Lung (tissue), 12 donors: Measurements from ENCODE around the gene PDZRN4. TPM values are rescaled to one million over a fixed set of nuclear protein-coding genes. Genes with fewer than 3 reads are reported as not detected.

ENCODE experiments used
- ATAC-seq: fragments of 200-7000 bp; cut with Tn5 transposase; one replicate; pipeline ENCODE4 v1.9.1; 2020; ENCODE audit warnings: moderate number of reproducible peaks; ENCODE audit not compliant: insufficient read depth, low FRiP score
- DNase-seq, 3 donors: peaks; one replicate each; pipeline ENCODE4 v3.0.0-alpha.2; 2013 to 2017
- H3K27ac ChIP-seq, 2 donors: one replicate each; pipeline ENCODE4 v1.5.1; 2013; ENCODE audit warnings: mild to moderate bottlenecking in 2 of 2, moderate library complexity in 2 of 2, control low read depth in 1 of 2, inconsistent platforms in 1 of 2, low read depth in 1 of 2, low read length in 1 of 2
- H3K27me3 ChIP-seq, 3 donors: one replicate each; pipeline ENCODE4 v1.5.1; 2013; ENCODE audit warnings: low read length in 2 of 3; ENCODE audit not compliant: control insufficient read depth in 3 of 3, insufficient read depth in 3 of 3
- H3K36me3 ChIP-seq, 4 donors: one replicate each; pipeline ENCODE4 v1.5.1; 2013; ENCODE audit warnings: low read length in 4 of 4, mild to moderate bottlenecking in 1 of 4, moderate library complexity in 1 of 4; ENCODE audit not compliant: control insufficient read depth in 4 of 4, insufficient read depth in 4 of 4
- H3K4me1 ChIP-seq, 5 donors: one replicate each; pipeline ENCODE4 v1.5.1; 2013; ENCODE audit warnings: low read length in 5 of 5, mild to moderate bottlenecking in 2 of 5, moderate library complexity in 1 of 5; ENCODE audit not compliant: control insufficient read depth in 5 of 5, insufficient read depth in 5 of 5
- H3K4me3 ChIP-seq: one replicate; pipeline ENCODE4 v1.5.1; 2013; ENCODE audit warnings: mild to moderate bottlenecking, control low read depth, moderate library complexity
- H3K9ac ChIP-seq, 2 donors: one replicate each; pipeline ENCODE4 v1.5.1; 2013; ENCODE audit warnings: low read length in 2 of 2, control low read depth in 1 of 2; ENCODE audit not compliant: insufficient read depth in 1 of 2
- H3K9me3 ChIP-seq, 4 donors: one replicate each; pipeline ENCODE4 v1.5.1; 2013; ENCODE audit warnings: low read length in 3 of 4, mild to moderate bottlenecking in 1 of 4, moderate library complexity in 1 of 4; ENCODE audit not compliant: control insufficient read depth in 4 of 4, insufficient read depth in 3 of 4
- WGBS, 2 donors: extraction: QIAGEN DNeasy Blood & Tissue Kit; methylation state at CpG; one replicate each; pipeline ENCODE4 v1.1.7; 2013; 5-methylcytosine and 5-hydroxymethylcytosine counted together
- polyA plus RNA-seq, 2 donors: library from polyadenylated mRNA; stranded (reverse); fragments of 200-250 nt; gene quantifications; one replicate each; pipeline ENCODE4 v1.2.1, GENCODE V29; 2013
- total RNA-seq, 2 donors: library from RNA; depleted of rRNA in 1 of 2; stranded (reverse); fragments of >200 nt in 1 of 2; gene quantifications; one replicate each; pipeline ENCODE4 v1.2.1, GENCODE V29; 2014 to 2021
- TF ChIP-seq, protein P1 (sequence below): IDR thresholded peaks from 2 replicates; pipeline ENCODE4 v1.5.1; 2012; ENCODE audit warnings: mild to moderate bottlenecking; ENCODE audit errors: control extremely low read depth, extremely low read depth
- donor health status: control.
- donor health status: control.
- donor health status: Bipolar disorder and iron deficiency.
- donor health status: healthy.
- donor health status: DM: yes; HTN: yes; CAD: no.

PDZRN4 gene
- total and polyA plus RNA-seq, 4 donors, result 0.05 to 0.54 (median 0.32) TPM

DNA sequence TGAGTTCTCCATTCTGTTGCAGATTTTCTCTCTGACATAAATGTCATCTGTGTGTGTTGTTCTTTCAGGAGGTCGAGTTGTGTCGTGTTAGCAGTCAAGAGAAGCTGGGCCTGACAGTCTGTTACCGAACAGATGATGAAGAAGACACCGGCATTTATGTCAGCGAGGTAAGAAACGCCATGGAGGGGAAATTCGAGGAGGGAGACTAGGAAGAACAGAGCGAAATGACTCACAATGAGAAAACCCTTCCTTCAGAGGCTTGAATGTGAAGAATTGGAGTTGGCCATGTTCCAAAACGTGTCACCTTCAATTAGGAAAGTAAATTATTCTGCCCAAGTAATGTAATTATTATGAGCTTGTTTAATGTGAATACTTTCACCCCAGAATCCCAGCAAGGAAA is 364.5 kb downstream of the PDZRN4 start:
- Histone ChIP-seq H3K9me3 (no peaks in the 10 kb centered on the region), H3K27me3 (no peaks in the 10 kb centered on the region), H3K36me3 (no peaks in the 10 kb centered on the region), H3K4me3 (no peak overlapping the region), H3K9ac (no peak overlapping the region), H3K4me1 (peaks cover 0 to 3% (median 0%) of the 10 kb centered on the region in 5 donors), H3K27ac (no peak overlapping the region)
- WGBS, 2 donors, result 77% methylated on average over 9 of the region's 9 CpGs
- ATAC-seq, result no peak
- TF ChIP-seq, protein P1, sequence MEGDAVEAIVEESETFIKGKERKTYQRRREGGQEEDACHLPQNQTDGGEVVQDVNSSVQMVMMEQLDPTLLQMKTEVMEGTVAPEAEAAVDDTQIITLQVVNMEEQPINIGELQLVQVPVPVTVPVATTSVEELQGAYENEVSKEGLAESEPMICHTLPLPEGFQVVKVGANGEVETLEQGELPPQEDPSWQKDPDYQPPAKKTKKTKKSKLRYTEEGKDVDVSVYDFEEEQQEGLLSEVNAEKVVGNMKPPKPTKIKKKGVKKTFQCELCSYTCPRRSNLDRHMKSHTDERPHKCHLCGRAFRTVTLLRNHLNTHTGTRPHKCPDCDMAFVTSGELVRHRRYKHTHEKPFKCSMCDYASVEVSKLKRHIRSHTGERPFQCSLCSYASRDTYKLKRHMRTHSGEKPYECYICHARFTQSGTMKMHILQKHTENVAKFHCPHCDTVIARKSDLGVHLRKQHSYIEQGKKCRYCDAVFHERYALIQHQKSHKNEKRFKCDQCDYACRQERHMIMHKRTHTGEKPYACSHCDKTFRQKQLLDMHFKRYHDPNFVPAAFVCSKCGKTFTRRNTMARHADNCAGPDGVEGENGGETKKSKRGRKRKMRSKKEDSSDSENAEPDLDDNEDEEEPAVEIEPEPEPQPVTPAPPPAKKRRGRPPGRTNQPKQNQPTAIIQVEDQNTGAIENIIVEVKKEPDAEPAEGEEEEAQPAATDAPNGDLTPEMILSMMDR, result no peak
- DNase-seq, result no peak

DNA sequence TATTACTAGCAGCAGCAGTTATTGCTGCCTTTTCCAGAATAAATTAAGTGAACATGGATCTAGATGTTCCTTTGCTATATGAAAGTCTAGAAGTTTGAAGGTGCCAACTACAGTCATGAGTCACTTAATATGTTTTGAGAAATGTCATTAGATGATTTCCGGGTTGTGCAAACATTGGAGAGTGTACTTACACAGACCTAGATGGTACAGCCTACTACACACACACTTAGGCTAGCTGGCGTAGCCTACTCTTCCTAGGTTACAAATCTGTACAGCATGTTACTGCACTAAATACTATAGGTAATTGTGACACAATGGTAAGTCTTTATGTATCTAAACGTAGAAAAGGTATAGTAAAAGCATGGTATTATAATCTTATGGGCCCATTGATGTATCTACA is 368.1 kb downstream of the PDZRN4 start:
- Histone ChIP-seq H3K9me3 (no peaks in the 10 kb centered on the region), H3K27ac (no peak overlapping the region), H3K9ac (no peak overlapping the region), H3K4me1 (peaks cover 0 to 10% (median 5%) of the 10 kb centered on the region in 5 donors), H3K36me3 (no peaks in the 10 kb centered on the region), H3K4me3 (no peak overlapping the region), H3K27me3 (no peaks in the 10 kb centered on the region)
- WGBS, 2 donors, result 73 to 86% methylated on average over 3 of the region's 3 CpGs
- ATAC-seq (no peak), DNase-seq (no peak)
- TF ChIP-seq, protein P1, result no peak

DNA sequence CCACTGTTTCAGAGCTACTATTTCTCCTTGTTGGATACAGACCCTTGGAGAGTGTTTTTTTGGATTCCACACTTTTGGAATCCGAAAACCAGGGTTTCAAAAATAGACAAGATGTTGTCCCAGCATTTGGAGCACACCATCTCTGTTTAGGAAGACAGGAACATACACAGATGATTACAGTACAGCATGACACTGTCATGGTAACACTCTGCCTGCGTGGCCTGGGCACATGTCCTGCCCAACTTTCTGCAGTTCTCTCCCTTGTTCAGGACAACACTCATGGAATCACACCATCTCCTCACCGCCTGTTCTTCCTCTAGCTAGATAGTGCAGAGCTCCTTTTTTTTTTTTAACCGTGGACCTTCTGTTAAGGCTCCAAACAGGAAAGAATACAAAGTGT is 369.2 kb downstream of the PDZRN4 start:
- H3K9ac ChIP-seq, result no peak overlapping the region
- ATAC-seq (no peak), DNase-seq (no peak)
- H3K27me3 ChIP-seq, result no peaks in the 10 kb centered on the region
- TF ChIP-seq, protein P1, result no peak
- H3K27ac ChIP-seq, result no peak overlapping the region
- H3K36me3 ChIP-seq, result no peaks in the 10 kb centered on the region
- H3K4me3 ChIP-seq, result no peak overlapping the region
- H3K9me3 ChIP-seq, result no peaks in the 10 kb centered on the region
- peaks cover 0 to 10% (median 5%) of the 10 kb centered on the region in 5 donors for H3K4me1 ChIP-seq
- WGBS, 2 donors, result 90 to 92% methylated on average over 4 of the region's 4 CpGs

DNA sequence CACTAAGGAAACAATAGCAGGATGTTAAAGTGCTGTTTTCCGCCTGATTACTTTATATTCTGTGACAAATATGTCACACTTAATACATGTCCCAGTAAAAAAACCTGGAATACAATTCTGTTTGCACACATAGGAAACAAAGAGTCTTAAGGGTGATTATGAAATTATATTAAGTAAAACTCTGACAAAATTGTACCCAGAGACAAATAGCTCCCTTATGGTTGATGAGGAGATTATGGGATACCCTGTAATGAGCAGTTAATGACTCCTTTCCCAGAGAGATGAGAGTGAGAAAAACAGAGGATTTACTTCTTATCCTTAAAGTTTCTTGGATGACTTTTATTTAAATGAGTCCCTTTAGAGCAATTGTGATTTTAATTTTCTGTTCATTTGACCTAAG is 370.6 kb downstream of the PDZRN4 start:
- ATAC-seq, result no peak
- H3K9ac ChIP-seq, result no peak overlapping the region
- no peaks in the 10 kb centered on the region for H3K27me3 ChIP-seq
- 78 to 85% methylated on average over 1 of the region's 1 CpG for WGBS, 2 donors
- no peaks in the 10 kb centered on the region for H3K36me3 ChIP-seq
- no peak overlapping the region for H3K27ac ChIP-seq
- DNase-seq, result peak in 2 of 3 donors; percentile 54 to 74
- H3K4me1 ChIP-seq, result peaks cover 0 to 10% (median 5%) of the 10 kb centered on the region in 5 donors
- H3K4me3 ChIP-seq, result no peak overlapping the region
- TF ChIP-seq, protein P1, result no peak
- no peaks in the 10 kb centered on the region for H3K9me3 ChIP-seq
